ENCODE measurements around the gene PHF21B. TPM values are rescaled to one million over a fixed set of nuclear protein-coding genes. Genes with fewer than 3 reads are reported as not detected.

PHF21B gene
- total and polyA plus RNA-seq, 12 donors = 0.07 to 0.98 (median 0.50) TPM; not detected in 4

DNA sequence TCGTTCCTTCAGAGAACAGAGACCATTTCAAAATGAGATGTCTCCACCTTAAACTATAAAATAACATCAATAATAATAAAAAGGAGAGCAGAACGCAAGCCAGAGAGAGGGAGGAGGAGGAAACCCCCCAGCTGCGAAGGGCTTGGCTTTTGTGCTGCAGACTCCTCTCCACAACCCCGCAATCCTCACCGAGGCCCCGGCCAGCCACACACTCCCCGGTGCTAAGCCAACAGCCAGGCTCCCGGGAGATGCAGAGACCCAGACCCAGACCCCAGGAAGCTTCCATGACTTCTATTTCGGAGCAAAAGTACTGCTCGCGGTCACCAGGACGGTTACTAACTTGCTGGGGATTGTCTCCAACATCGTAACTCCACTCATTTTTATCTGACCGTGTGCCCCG is 10.6 kb downstream of the PHF21B start:
- H3K27ac ChIP-seq = no peak overlapping the region
- intact Hi-C loops (cut with DNase I) = no loop called here
- H3K4me1 ChIP-seq = peaks cover 0 to 11% (median 3%) of the 10 kb centered on the region in 9 donors
- DNase-seq (no peak), ATAC-seq (no peak)
- no peaks in the 10 kb centered on the region for H3K36me3 ChIP-seq
- H3K27me3 ChIP-seq = peaks cover 0 to 21% (median 15%) of the 10 kb centered on the region in 7 donors
- WGBS, 2 donors = 87 to 88% methylated on average over 15 of the region's 15 CpGs
- H3K4me3 ChIP-seq = no peak overlapping the region
- TF ChIP-seq, protein P1, sequence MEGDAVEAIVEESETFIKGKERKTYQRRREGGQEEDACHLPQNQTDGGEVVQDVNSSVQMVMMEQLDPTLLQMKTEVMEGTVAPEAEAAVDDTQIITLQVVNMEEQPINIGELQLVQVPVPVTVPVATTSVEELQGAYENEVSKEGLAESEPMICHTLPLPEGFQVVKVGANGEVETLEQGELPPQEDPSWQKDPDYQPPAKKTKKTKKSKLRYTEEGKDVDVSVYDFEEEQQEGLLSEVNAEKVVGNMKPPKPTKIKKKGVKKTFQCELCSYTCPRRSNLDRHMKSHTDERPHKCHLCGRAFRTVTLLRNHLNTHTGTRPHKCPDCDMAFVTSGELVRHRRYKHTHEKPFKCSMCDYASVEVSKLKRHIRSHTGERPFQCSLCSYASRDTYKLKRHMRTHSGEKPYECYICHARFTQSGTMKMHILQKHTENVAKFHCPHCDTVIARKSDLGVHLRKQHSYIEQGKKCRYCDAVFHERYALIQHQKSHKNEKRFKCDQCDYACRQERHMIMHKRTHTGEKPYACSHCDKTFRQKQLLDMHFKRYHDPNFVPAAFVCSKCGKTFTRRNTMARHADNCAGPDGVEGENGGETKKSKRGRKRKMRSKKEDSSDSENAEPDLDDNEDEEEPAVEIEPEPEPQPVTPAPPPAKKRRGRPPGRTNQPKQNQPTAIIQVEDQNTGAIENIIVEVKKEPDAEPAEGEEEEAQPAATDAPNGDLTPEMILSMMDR (IDR thresholded peaks at IDR 0.05) = no peak
- H3K9me3 ChIP-seq = no peaks in the 10 kb centered on the region

DNA sequence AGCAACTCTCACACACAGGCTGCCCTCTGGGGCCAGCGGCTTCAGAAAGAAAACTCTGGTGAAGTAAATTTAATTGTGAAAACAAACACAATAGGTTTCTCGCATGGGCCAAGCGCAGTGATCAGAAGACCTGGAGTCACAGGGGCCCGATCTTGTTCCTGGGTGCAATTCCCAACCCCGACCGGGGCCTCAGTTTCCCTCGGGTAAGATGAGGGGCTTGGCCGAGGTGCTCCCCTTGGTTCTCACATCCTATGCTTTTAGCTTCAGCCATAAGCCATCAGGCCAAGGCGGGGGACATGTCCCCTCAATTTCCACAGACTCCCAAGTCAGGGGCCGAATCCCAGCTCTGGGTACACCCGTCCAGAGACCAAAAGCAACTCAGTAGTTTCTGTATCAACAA is 11.5 kb downstream of the PHF21B start:
- peaks cover 0 to 11% (median 3%) of the 10 kb centered on the region in 9 donors for H3K4me1 ChIP-seq
- 87 to 89% methylated on average over 11 of the region's 11 CpGs for WGBS, 2 donors
- intact Hi-C loops (cut with DNase I) = no loop called here
- H3K27ac ChIP-seq = no peak overlapping the region
- ATAC-seq = no peak
- no peak for DNase-seq
- TF ChIP-seq, protein P1 (IDR thresholded peaks at IDR 0.05) = no peak
- H3K9me3 ChIP-seq = no peaks in the 10 kb centered on the region
- no peaks in the 10 kb centered on the region for H3K36me3 ChIP-seq
- no peak overlapping the region for H3K4me3 ChIP-seq
- peaks cover 0 to 22% (median 10%) of the 10 kb centered on the region in 7 donors for H3K27me3 ChIP-seq

DNA sequence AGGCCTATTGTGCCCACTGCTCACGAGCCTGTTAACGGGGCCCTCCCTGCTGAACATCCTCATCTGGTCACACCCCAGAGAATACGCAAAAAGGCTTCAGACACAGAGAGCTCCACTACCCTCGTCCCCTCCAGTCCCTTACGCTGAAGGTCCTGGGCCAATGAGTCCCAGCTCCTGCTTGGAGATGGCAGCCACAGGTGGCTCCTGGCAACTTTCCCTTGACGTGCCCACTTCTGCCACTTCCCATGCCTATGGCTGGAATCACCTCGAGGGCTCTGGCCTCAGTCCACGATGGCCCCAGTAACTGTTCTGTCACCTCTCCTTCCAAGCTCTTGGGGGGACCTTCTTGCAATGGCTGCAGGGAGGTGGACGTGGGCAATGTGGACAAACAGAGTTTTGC is 12.7 kb downstream of the PHF21B start:
- DNase-seq (no peak), ATAC-seq (no peak)
- intact Hi-C loops (cut with DNase I) = no loop called here
- no peaks in the 10 kb centered on the region for H3K9me3 ChIP-seq
- no peak overlapping the region for H3K4me3 ChIP-seq
- H3K27me3 ChIP-seq = peaks cover 0 to 32% (median 0%) of the 10 kb centered on the region in 7 donors
- TF ChIP-seq, protein P1 (IDR thresholded peaks at IDR 0.05) = no peak
- H3K27ac ChIP-seq = no peak overlapping the region
- H3K36me3 ChIP-seq = no peaks in the 10 kb centered on the region
- H3K4me1 ChIP-seq = peaks cover 0 to 11% (median 3%) of the 10 kb centered on the region in 9 donors
- WGBS, 2 donors = 79 to 80% methylated on average over 9 of the region's 9 CpGs

DNA sequence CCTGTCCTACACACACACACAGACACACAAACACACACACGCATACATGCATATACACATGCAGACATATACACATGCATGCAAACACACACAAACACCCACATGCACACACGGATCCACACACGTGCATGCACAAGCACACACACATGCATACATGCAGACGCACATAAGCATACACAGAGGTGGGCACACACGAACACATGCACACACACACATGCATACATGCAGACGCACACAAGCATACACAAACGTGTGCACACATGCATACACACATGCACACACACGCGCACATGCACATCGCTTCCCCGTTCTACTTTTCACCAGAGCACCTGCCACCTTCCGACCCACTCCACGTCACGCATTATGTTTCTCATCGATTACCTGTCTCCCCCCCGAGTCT is 13.2 kb downstream of the PHF21B start:
- TF ChIP-seq, protein P1 (IDR thresholded peaks at IDR 0.05) = no peak
- ATAC-seq (no peak), DNase-seq (no peak)
- no peak overlapping the region for H3K27ac ChIP-seq
- no peaks in the 10 kb centered on the region for H3K36me3 ChIP-seq
- no peak overlapping the region for H3K4me3 ChIP-seq
- peaks cover 0 to 11% (median 3%) of the 10 kb centered on the region in 9 donors for H3K4me1 ChIP-seq
- intact Hi-C loops (cut with DNase I) = loop anchor here in 1 of 10 donors (1.0 kb wide), 1 partner anchor 25 kb away; no protein-coding TSS in a partner anchor
- H3K9me3 ChIP-seq = no peaks in the 10 kb centered on the region
- 93% methylated on average over 16 of the region's 16 CpGs for WGBS, 2 donors
- peaks cover 0 to 35% (median 3%) of the 10 kb centered on the region in 7 donors for H3K27me3 ChIP-seq

Data from heart right ventricle (tissue), 16 donors.